ENCODE measurements around the gene CAMK2B.

The CAMK2B gene

GRCh38 chr7:44286618-44287487 lies 38.5 kb downstream of the CAMK2B start:
- no peak for DNase-seq (ENCODE audit: low spot score)

- no peak for DNase-seq (ENCODE audit: low spot score)
Observed at GRCh38 chr7:44286182-44286617, 39.2 kb downstream of the CAMK2B start.

- no peak for DNase-seq (ENCODE audit: low spot score)
Observed at GRCh38 chr7:44285561-44285960, 39.8 kb downstream of the CAMK2B start.

- DNase-seq (ENCODE audit: low spot score): no peak
Observed at GRCh38 chr7:44284881-44285541, 40.4 kb downstream of the CAMK2B start.

- DNase-seq (ENCODE audit: low spot score): no peak
Observed at GRCh38 chr7:44284216-44284615, 41.2 kb downstream of the CAMK2B start.

GRCh38 chr7:44283381-44284211 lies 41.8 kb downstream of the CAMK2B start:
- DNase-seq (ENCODE audit: low spot score): no peak

- no peak for DNase-seq (ENCODE audit: low spot score)
Observed at GRCh38 chr7:44282601-44283171, 42.7 kb downstream of the CAMK2B start.

GRCh38 chr7:44281811-44282600 lies 43.4 kb downstream of the CAMK2B start:
- no peak for DNase-seq (ENCODE audit: low spot score)

- DNase-seq (ENCODE audit: low spot score): no peak
Observed at GRCh38 chr7:44280993-44281721, 44.2 kb downstream of the CAMK2B start.

- DNase-seq (ENCODE audit: low spot score): no peak
Observed at GRCh38 chr7:44280636-44280992, 44.8 kb downstream of the CAMK2B start.

GRCh38 chr7:44279731-44280505 lies 45.5 kb downstream of the CAMK2B start:
- no peak for DNase-seq (ENCODE audit: low spot score)

GRCh38 chr7:44279286-44279685 lies 46.1 kb downstream of the CAMK2B start:
- no peak for DNase-seq (ENCODE audit: low spot score)

GRCh38 chr7:44278451-44279161 lies 46.8 kb downstream of the CAMK2B start:
- no peak for DNase-seq (ENCODE audit: low spot score)

- DNase-seq (ENCODE audit: low spot score): no peak
Observed at GRCh38 chr7:44277851-44278250, 47.5 kb downstream of the CAMK2B start.

GRCh38 chr7:44277391-44277790 lies 48.0 kb downstream of the CAMK2B start:
- DNase-seq (ENCODE audit: low spot score): no peak

- no peak for DNase-seq (ENCODE audit: low spot score)
Observed at GRCh38 chr7:44276571-44277221, 48.7 kb downstream of the CAMK2B start.

GRCh38 chr7:44275957-44276570 lies 49.3 kb downstream of the CAMK2B start:
- DNase-seq (ENCODE audit: low spot score): no peak

GRCh38 chr7:44275146-44275545 lies 50.2 kb downstream of the CAMK2B start:
- no peak for DNase-seq (ENCODE audit: low spot score)

Data from CD4-positive, alpha-beta T cell treated with Interleukin-15 for 4 hours (primary cell).